ENCODE measurements around the gene MRTFB.
"Not testable (repeated sequence)": the region's sequence is repeated elsewhere in the genome, so short reads cannot be mapped to it uniquely, and the experiment has no call there.

The MRTFB gene, protein sequence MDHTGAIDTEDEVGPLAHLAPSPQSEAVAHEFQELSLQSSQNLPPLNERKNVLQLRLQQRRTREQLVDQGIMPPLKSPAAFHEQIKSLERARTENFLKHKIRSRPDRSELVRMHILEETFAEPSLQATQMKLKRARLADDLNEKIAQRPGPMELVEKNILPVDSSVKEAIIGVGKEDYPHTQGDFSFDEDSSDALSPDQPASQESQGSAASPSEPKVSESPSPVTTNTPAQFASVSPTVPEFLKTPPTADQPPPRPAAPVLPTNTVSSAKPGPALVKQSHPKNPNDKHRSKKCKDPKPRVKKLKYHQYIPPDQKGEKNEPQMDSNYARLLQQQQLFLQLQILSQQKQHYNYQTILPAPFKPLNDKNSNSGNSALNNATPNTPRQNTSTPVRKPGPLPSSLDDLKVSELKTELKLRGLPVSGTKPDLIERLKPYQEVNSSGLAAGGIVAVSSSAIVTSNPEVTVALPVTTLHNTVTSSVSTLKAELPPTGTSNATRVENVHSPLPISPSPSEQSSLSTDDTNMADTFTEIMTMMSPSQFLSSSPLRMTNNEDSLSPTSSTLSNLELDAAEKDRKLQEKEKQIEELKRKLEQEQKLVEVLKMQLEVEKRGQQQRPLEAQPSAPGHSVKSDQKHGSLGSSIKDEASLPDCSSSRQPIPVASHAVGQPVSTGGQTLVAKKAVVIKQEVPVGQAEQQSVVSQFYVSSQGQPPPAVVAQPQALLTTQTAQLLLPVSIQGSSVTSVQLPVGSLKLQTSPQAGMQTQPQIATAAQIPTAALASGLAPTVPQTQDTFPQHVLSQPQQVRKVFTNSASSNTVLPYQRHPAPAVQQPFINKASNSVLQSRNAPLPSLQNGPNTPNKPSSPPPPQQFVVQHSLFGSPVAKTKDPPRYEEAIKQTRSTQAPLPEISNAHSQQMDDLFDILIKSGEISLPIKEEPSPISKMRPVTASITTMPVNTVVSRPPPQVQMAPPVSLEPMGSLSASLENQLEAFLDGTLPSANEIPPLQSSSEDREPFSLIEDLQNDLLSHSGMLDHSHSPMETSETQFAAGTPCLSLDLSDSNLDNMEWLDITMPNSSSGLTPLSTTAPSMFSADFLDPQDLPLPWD

DNA sequence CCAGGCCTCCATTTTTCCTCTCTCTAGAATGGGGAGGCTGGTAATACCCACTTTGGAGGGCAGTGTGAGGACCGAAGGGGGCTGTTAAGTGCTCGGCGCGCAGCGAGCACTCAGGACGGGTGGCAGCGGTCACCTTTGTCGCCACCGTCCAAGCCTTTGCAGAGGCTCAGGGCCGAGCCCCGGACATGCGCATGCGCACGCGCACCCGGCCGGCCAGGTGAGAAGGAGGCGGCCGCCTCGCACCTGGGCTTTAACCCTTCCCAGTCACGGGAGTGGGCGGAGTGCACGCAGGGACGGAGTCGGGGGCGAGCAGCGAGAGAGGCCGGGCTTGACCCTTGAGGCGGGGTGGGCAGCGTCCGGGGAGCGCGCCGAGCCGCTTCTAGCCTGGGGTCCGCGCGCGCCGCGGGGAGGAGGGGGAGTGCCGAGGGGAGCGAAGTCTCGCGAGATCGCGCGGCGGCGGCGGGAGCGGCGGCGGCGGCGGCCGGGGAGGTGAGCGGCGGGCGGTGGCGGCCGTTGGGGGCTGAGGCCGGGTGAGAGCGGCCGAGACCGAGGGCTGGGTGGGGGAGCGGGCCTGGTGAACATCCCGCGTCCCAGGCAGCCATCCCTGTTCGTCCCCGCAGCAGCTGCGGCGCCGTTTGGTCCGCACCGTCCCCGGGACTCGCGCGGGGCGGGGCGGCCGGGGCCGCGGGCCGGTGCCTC is at the start of gene MRTFB:
TSS of gene MRTFB (plus strand) at position 443 of the 699 bp plus-strand sequence. CDS start 69,288 bp downstream, outside the sequence.
- peak in 52 of 58 donors; percentile 22 to 85 (median 54) for DNase-seq

DNA sequence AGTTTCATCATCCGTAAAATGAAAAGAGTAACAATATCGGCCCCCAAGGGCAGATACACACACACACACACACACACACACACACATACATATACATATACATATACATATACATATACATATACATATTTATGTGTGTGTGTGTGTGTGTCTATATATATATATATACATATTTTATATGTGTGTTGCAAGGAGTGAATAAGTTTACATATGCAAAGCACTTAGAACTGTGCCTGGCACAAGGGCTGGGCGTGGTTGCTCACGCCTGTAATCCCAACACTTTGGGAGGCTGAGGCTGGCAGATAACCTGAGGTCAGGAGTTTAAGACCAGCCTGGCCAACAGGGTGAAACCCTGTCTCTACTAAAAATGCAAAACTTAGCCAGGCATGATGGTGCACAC is 47.6 kb upstream of the MRTFB start:
- DNase-seq = not testable (repeated sequence)

DNA sequence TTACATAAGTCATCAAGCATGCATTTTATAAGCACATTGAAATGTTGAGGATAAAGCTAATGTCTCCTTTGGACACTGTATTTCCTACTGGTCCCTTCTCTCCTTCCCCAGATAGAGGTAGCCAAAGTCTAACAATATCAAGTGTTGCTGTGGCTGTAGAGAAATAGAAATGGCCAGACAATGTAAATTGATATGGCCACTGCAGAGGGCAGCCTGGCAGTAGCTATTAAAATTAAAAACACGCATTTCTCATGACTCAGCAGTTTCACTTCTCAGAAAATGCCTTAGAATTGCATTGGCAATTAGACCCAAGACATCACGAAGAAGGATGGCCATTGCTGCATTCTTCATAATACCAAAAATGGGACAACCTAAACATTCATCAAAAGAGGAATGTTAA is 46.8 kb upstream of the MRTFB start:
- DNase-seq = no peak

DNA sequence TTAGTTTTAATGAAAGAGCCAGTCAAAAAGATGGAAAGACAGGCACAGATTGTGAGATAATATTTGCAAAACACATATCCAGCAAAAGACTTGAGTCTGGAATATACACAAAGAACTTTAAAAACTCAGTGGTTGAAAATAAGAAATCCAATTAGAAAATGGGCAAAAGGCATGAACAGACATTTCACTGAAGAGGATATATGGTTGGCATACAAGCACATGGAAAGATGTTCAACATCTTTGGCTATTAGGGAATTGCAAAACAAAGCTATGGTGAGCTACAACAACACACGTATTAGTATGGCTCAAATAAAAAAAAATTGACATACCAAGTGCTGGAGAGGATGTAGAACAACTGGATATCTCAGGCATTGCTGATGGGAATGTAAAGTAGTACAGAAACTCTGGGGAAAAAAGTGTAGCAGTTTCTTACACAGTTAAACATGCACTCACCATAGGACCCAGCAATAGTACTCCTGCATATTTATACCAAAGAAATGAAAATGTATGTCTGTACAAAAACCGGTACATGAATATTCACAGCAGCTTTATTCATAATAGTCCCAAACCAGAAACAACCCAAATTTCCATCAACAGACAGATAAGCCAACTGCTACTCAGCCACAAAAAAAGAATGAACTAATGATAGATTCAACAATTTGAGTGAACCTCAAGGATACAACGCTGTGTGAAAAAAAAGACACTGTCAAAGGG is 44.4 kb upstream of the MRTFB start:
- DNase-seq = no peak

DNA sequence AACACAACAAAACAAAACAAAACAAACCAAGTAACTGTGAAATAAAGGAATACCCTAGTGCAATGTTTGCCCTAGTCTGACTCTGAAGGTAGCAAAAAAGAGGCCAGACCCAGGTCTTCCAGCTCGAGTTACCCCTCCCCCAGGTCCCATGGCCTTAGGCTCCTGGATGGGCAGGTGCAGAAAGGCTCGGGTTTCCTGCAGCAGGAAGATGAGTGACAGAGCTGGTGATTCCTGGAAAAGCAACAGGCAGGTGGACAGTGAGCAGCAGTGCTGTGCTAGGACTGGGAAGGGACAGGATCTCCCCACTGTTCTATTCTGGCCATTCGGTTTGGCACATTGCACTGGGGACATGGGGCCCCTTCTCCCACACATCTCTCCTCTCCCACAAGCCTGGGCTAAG is 42.9 kb upstream of the MRTFB start:
- DNase-seq = no peak

DNA sequence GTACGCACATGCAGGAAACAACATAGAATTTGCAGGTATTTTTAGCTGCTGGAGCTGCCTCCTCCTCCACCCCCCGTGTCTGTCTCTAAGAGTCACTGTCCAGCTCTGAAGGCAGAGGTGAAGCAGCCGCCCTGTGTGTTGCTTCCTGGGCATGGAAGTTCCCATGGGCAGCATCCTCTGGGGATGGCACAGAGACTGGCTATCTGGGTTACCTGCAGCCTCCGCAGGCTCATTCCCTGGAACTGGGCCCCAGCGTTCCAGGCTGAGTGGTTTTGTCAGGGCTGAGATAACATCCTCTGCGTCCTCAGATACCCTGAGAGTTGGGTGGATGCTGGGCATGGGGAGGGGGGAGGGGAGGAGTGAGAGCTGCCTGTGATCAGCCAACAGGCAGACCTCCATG is 41.5 kb upstream of the MRTFB start:
- DNase-seq = no peak

DNA sequence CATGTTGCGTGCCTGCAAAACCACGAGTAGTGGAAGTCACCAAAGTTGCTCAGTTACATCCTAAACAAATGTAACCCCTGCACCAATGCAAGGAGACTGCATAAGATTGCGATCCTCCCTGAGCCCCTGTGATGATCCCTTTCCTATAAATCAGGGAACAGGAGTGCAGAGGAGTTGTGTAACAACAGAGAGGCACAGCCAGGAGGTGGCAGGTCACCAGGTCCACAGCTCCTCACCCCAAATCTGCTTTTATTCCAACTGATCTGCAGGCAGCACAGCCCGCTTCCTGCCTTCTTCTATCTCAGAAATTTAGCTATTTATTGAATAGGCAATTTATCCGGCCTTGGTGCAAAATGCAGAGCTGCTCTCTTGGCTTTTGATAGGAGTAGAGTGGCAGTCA is 36.0 kb upstream of the MRTFB start:
- DNase-seq = no peak

DNA sequence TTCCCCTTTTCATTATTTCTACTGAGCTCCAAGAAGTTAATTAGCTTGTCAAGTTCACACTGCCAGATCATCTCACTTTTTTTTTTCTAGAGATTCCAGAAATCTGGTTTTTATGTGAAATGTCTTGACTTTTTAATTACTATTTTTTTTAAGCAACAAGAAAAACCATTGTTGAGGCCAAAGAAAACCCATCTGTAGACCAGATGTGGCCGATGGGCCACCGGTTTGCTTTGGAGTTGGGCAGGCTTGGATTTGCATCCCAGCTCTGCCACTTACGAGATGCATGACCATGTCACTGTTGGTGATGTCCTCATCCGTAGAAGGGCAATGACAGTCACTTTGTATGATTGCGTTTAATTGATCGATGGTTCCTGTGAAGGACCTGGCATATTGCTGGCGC is 34.2 kb upstream of the MRTFB start:
- no peak for DNase-seq

DNA sequence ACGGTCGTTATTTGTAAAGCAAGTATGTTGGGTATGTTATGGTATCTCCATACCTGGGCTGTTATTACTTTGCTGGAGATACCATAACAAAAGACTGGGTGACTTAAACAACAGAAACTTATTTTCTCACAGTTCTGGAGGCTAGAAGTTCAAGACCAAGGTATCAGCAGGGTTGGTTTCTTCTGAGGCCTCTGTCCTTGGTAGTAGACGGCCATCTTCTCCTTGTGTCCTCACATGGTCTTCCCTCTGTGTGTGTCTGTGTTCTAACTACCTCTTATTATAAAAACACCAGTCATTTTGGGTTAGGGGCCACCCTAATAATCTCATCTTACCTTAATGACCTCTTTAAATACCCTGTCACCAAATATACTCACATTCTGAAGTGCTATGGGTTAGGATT is 33.2 kb upstream of the MRTFB start:
- DNase-seq = no peak

DNA sequence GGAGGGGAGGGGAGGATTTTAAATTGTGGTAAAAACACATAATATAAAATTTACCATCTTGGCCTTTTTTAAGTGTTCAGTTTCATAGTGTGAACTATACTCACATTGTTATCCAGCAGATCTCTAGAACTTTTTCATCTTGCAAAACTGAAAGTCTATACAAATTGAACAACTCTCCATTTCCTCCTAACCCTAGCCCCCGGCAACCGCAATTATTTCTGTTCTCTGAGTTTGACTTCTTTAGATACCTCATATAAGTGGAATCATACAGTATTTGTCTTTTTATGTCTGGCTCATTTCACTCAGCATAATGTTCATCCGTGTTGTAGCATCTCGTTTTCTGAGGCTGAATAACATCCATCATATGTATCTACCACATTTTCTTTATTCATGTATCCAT is 30.0 kb upstream of the MRTFB start:
- no peak for DNase-seq

DNA sequence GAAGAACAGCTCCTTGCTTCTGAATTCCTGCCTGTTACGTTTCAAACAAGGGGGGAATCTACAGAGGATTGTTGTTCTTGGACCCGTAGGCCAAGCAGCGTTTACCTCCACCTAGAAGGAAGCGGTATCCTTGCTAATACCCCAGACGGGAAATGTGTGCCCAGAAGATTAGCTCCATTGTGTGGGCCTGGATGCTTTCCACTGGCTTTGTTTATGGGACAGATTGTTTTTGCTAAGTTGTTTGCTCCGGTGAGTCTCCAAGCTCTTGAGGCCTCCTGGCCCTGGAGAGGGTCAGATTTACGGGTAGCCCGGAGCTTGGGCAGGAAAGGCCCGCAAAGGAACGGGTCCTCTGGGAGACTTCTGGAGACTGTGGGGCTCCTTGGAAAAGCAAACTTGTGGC is 28.4 kb upstream of the MRTFB start:
- peak in 1 of 58 donors; percentile 6 for DNase-seq

DNA sequence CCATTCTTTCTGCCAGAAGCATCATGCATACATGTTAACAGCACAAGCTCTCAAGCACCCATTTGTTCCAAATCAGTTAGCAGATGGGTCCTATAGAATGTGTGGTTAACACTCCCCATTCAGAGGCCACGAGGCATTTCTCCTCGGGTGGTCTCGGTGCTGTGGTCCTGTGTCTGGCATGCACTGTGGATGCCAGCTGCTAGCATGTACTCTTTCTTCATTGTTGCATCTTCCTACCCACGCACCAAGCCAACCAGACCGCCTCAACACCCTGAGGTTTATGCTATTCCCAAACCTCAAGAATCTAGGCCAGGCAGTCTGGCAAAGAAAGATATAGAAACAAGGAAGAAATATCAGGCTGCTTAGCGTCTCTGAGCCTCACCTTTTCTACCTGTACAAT is 27.8 kb upstream of the MRTFB start:
- DNase-seq = no peak

DNA sequence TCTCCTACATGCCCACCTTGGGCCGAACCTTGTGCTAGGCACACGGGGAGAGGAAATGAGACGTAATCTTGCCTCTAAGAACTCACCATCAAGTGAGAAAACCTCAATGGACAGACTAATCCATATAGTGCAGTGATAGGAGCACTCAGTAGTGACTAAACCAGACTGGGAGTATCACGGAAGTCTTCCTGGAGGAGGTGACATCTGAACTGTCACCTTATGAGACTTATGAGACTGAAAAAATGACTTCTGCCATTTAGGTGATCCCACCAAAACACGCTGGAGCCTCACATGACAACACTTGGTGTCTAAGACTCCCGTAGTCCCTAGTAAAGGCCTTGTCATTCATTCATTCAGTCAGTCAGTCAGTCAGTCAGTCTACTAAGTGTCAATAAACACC is 27.3 kb upstream of the MRTFB start:
- no peak for DNase-seq

DNA sequence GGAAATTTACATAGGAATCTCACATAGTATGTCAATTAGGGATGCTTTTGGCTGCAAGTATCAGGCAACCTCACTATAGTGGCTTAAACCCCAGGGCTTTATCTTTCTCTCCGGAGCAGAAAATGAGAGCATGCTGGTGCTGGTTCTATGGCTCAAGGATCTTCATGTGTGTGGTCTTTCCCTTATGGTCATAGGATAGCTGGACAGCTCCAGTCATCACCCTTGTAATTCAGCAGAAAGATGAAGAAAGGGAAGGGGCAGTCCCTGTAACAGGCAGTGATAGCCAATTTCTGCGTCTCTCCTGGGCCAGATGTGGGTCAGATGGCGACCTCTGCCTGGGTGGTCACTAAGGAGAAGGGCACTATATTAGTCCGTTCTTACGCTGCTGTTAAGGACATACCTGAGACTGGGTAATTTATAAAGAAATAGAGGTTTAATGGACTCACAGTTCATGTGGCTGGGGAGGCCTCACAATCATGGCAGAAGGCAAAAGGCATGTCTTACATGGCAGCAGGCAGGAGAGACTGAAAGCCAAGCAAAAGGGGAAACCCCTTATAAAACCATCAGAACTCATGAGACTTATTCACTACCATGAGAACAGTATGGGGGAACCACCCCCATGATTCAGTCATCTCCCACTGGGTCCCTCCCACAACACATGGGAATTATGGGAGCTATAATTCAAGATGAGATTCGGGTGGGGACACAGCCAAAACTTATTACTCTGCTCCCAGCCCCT is 23.8 kb upstream of the MRTFB start:
- DNase-seq = not testable (repeated sequence)

DNA sequence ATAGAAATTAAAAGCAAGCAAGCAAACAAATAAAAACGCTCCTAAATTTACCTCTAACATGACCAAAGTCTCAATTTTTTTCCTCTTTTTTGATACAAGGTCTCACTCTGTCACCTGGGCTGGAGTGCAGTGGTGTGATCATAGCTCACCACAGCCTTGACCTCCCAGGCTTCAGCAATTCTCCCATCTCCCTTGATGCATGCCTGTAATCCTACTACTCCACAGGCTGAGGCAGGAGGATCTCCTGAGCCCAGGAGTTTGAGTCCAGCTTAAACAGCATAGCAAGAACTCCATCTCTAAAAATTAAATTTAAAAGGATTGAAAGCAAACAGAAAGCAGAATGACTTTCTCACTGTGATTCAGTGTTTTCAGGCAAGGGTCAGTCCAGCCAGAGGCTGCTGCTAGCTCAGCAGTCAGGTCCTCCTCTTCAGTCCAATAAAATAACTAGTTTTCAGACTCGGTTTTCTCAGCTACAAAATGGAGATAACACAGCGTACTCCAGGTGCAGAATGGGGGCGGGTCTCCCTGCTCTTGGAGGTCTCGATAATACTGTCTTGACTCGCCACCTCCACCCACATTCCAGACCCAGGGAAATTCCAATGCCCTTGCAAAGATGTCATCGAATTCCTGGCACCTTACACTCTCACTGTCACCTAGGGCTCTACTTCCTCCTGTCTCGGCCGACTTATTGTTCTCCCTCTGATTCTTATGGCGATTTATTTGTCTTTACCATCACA is 20.7 kb upstream of the MRTFB start:
- DNase-seq = no peak

DNA sequence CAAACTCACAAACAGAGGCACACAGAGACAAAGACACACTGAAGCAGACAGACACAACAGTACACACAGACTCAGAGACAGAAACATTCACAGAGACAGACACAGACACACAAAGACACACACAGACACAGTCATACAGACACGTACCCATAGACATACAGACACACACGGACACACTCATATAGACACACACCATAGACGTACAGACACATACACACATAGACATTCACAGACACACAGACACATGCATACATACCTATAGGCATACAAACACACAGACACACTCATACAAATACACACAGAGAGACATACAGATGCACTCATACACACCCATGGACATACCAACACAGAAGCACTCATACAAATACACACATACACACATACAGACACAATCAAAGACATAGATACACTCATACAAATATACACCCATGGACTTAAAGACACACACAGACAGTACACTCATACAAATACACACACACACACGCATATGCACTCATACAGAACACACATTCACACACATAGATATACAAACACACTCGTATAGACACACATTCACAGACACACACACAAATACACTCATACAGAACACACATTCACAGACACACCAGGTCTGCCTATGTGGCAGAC is 19.9 kb upstream of the MRTFB start:
- DNase-seq = no peak

DNA sequence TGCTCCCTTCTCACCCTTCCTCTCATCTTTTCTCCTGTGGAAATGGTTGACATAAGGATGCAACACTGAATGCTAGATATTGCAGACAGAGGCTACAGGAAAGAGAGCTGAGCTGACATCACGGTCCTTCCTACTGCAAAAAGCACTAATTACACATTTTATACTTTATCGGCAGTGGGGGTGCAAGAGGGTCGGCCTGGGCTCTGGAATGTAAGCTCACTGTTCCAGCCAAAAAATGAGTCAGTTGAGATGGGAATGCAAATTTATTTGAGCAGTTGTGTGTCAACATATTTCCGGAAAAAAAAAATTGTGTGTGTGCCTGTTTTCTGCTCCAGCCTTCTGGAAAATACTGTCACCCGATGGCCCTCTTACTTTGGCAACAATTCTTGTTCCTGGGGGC is 14.1 kb upstream of the MRTFB start:
- DNase-seq = no peak

DNA sequence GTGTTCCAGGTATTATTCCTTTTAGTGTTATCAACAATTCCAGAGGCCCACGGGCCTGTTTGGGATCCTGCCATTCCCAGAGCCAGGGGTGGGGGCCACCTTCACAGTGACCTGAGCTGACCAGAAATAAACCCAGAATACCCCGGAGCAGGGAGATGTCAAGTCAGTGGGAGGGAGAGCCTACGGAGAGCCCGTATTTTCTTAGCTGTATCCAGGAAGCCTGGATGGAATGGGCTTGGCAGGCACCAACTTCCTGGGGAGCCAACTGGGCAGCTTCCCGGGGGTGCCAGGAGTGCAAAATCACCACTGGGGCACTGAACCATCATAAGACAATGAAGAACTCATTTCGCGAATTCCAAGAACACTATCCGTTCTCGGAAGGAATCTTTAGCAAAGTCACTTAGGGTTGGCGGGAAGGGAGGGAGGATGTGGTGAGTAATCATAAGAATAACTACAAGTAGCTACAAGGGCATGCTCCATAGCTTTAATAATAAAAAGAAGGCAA is 13.2 kb upstream of the MRTFB start:
- DNase-seq = peak in 27 of 58 donors; percentile 1 to 70 (median 15)

All from anterior cingulate cortex (tissue), 58 donors.